Measurements from ENCODE around the gene PARS2.

Gene PARS2

GRCh38 chr1:54721719-54722118 is 42.6 kb downstream of the PARS2 start:
- no peak for DNase-seq

- no peak for DNase-seq
These were observed 47.9 kb downstream of the PARS2 start for GRCh38 chr1:54716299-54717047.

GRCh38 chr1:54715493-54716298 is 48.6 kb downstream of the PARS2 start, which contains the start of gene TTC4:
Gene TTC4 (plus strand): TSS chr1:54715861. CDS start chr1:54715909, 48 bp downstream.
- DNase-seq = peak; percentile 76

GRCh38 chr1:54714881-54715492 is 49.3 kb downstream of the PARS2 start:
- DNase-seq = no peak

- DNase-seq = no peak
These were observed 52.8 kb downstream of the PARS2 start for GRCh38 chr1:54711536-54711935.

- no peak for DNase-seq
These were observed 53.5 kb downstream of the PARS2 start for GRCh38 chr1:54710841-54711240.

- no peak for DNase-seq
These were observed 53.9 kb downstream of the PARS2 start for GRCh38 chr1:54710434-54710833.

GRCh38 chr1:54709547-54710292 is 54.6 kb downstream of the PARS2 start:
- no peak for DNase-seq

GRCh38 chr1:54708385-54708784 is 55.9 kb downstream of the PARS2 start:
- no peak for DNase-seq
